ENCODE data around the gene RNF114. TPM values are rescaled to one million over a fixed set of nuclear protein-coding genes. Genes with fewer than 3 reads are reported as not detected.
A peak's percentile ranks its signal among the peaks of the same experiment; 100 is the strongest.

The RNF114 gene
- polyA plus RNA-seq, 1 donor (not counting 4 experiments of a cell fraction or from before 2014, with no cell fraction given): 58.4 TPM

DNA sequence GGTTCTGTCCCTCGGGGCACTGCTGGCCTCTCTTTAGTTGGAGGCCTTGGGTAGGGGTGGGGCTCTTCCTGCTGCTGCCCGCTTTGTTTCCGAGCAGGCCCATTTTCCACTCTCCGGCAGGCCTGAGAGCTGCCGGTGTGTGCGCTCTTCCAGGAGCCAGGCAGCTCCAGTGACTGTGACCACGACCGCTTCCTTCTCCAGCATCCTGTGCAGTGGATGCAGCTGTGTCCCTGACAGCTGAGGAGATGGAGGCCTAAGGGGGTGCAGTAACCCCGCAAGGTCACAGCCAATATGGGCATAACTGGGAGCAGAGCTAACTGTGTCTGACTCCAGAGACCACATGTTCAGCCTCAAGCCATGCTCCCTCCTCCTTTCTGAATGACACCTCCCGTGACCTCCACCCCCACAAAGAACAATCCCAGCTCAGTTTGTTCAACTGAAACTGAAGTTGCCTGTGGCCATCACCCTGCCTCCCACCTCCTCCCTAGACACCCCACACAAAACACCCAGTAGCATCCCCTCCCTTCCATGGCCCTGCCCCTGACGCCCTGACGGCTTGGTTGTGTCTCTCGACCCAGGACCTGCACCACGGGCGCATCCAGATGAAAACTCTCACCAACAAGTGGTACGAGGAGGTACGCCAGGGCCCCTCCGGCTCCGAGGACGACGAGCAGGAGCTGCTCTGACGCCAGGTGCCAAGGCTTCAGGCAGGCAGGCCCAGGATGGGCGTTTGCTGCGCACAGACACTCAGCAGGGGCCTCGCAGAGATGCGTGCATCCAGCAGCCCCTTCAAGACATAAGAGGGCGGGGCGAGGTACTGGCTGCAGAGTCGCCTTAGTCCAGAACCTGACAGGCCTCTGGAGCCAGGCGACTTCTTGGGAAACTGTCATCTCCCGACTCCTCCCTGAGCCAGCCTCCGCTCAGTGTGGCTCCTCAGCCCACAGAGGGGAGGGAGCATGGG is 48.7 kb upstream of the RNF114 start:
- no peak overlapping the region for H3K4me3 ChIP-seq (ENCODE audit: control insufficient read depth in 2 of 3, extremely low read depth in 1 of 3, insufficient read depth in 2 of 3, low read depth in 1 of 3, low read length in 3 of 3)
- no peaks in the 10 kb centered on the region for H3K79me2 ChIP-seq (ENCODE audit: control insufficient read depth, insufficient read depth, low read length)
- FAIRE-seq: no peak
- H3K9ac ChIP-seq (ENCODE audit: control insufficient read depth, extremely low read depth, insufficient read depth, low read length): no peak overlapping the region
- H3K4me2 ChIP-seq (ENCODE audit: control insufficient read depth, extremely low read depth, insufficient read depth, low read depth, low read length): no peak overlapping the region
- no peak for DNase-seq (ENCODE audit: low read depth, low spot score)
- H3K9me1 ChIP-seq (ENCODE audit: control insufficient read depth, extremely low read depth, insufficient read depth, low read length): no peaks in the 10 kb centered on the region
- no peaks in the 10 kb centered on the region for H4K20me1 ChIP-seq (ENCODE audit: control insufficient read depth, extremely low read depth, insufficient read depth, low read length)
- H3K27me3 ChIP-seq (ENCODE audit: control insufficient read depth, extremely low read depth, insufficient read depth, low read length): no peaks in the 10 kb centered on the region
- no peak overlapping the region for H2AFZ ChIP-seq (ENCODE audit: control insufficient read depth, low read length)
- TF ChIP-seq EZH2 (IDR thresholded peaks at IDR 0.05; ENCODE audit: low read length): no peak
- no peak for TF ChIP-seq CTCF (optimal IDR thresholded peaks at IDR 0.05 in 1 of 3, IDR thresholded peaks at IDR 0.05 in 1 of 3, conservative IDR thresholded peaks at IDR 0.05 in 1 of 3; ENCODE audit: extremely low read depth in 1 of 3, insufficient read depth in 2 of 3, low read length in 3 of 3)
- H3K4me1 ChIP-seq (ENCODE audit: control insufficient read depth, extremely low read depth, insufficient read depth, low read length): no peaks in the 10 kb centered on the region
- dilution Hi-C loops (cut with MboI; ENCODE audit: extremely low pct_ligation_motif_present, low sequenced_read_pairs): no loop called here
- H3K27ac ChIP-seq (ENCODE audit: control insufficient read depth, insufficient read depth, low read length): no peak overlapping the region
- H3K9me3 ChIP-seq (ENCODE audit: control insufficient read depth, low read depth, low read length): no peaks in the 10 kb centered on the region
- peaks cover 12 to 16% of the 10 kb centered on the region in 2 experiments for H3K36me3 ChIP-seq (ENCODE audit: control insufficient read depth in 2 of 2, extremely low read depth in 1 of 2, insufficient read depth in 2 of 2, low read length in 2 of 2)

DNA sequence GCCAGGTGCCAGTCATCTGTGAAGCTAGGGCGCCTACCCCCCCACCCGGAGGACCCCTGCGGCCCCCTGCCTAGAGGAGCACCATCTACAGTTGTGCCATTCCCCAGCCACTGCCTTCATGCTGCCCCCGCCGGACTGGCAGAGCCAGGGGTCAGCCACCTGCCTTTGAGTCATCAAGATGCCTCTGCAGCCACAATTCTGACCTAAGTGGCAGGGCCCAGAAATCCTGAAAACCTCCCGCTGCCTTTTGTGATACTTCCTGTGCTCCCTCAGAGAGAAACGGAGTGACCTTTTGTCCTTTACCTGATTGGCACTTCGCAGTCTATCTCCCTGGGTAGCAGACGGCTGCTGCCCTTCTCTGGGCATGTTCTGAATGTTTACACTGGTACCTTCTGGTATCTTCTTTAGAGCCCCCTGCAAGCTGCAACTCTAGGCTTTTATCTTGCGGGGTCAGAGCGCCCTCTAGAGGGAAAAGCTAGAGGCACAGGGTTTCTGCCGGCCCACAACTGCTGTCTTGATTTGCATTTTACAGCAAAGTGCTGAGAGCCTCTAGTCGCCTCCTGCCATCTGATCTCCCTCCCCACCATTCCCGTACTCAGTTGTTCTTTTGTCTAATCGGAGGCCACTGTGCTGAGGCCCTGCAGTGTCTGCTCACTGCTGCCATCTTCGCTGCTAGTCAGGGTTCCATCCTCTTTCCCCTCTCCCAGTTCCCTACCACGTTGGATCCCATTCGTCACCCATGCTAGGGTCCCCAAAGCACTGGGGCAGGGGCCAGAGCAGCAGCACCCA is 47.8 kb upstream of the RNF114 start:
- Histone ChIP-seq H3K36me3 (ENCODE audit: control insufficient read depth in 2 of 2, extremely low read depth in 1 of 2, insufficient read depth in 2 of 2, low read length in 2 of 2) (peaks cover 11 to 12% of the 10 kb centered on the region in 2 experiments), H3K4me2 (ENCODE audit: control insufficient read depth, extremely low read depth, insufficient read depth, low read depth, low read length) (no peak overlapping the region), H4K20me1 (ENCODE audit: control insufficient read depth, extremely low read depth, insufficient read depth, low read length) (no peaks in the 10 kb centered on the region), H3K4me3 (ENCODE audit: control insufficient read depth in 2 of 3, extremely low read depth in 1 of 3, insufficient read depth in 2 of 3, low read depth in 1 of 3, low read length in 3 of 3) (no peak overlapping the region), H3K4me1 (ENCODE audit: control insufficient read depth, extremely low read depth, insufficient read depth, low read length) (no peaks in the 10 kb centered on the region), H3K9ac (ENCODE audit: control insufficient read depth, extremely low read depth, insufficient read depth, low read length) (no peak overlapping the region), H3K79me2 (ENCODE audit: control insufficient read depth, insufficient read depth, low read length) (no peaks in the 10 kb centered on the region), H3K9me1 (ENCODE audit: control insufficient read depth, extremely low read depth, insufficient read depth, low read length) (no peaks in the 10 kb centered on the region), H3K27me3 (ENCODE audit: control insufficient read depth, extremely low read depth, insufficient read depth, low read length) (no peaks in the 10 kb centered on the region), H3K27ac (ENCODE audit: control insufficient read depth, insufficient read depth, low read length) (no peak overlapping the region), H3K9me3 (ENCODE audit: control insufficient read depth, low read depth, low read length) (no peaks in the 10 kb centered on the region), H2AFZ (ENCODE audit: control insufficient read depth, low read length) (no peak overlapping the region)
- FAIRE-seq (peak; percentile 67), DNase-seq (ENCODE audit: low read depth, low spot score) (no peak)
- TF ChIP-seq EZH2 (IDR thresholded peaks at IDR 0.05; ENCODE audit: low read length): no peak
- TF ChIP-seq CTCF (optimal IDR thresholded peaks at IDR 0.05 in 1 of 3, IDR thresholded peaks at IDR 0.05 in 1 of 3, conservative IDR thresholded peaks at IDR 0.05 in 1 of 3; ENCODE audit: extremely low read depth in 1 of 3, insufficient read depth in 2 of 3, low read length in 3 of 3): peak; percentile 66 to 91 (median 86)
- dilution Hi-C loops (cut with MboI; ENCODE audit: extremely low pct_ligation_motif_present, low sequenced_read_pairs): no loop called here
